HEK293T (cell line): Measurements from ENCODE around the gene MAP3K20.
A peak's percentile ranks its signal among the peaks of the same experiment; 100 is the strongest.

ENCODE experiments used
- CTCF ChIA-PET: fragments of 350-600 bp; formaldehyde crosslinking; extraction: SDS; loops from one replicate; lab custom pipeline; 2021; ENCODE audit warnings: antibody characterized with exemption, inconsistent platforms; lab: Yijun Ruan, JAX
- POLR2A ChIA-PET: fragments of 350-600 bp; formaldehyde crosslinking; extraction: SDS; loops from one replicate; lab custom pipeline; 2020; ENCODE audit warnings: antibody characterized with exemption, inconsistent platforms; lab: Yijun Ruan, JAX
- DNase-seq: peaks from one replicate; pipeline ENCODE4 v3.0.0; 2012; ENCODE audit warnings: mixed read lengths; ENCODE audit errors: extremely low spot score
- ARNT ChIP-seq: fragments of 450-650 bp; IDR thresholded peaks from 2 replicates; pipeline ENCODE4 v1.6.1; 2017; ENCODE audit warnings: mild to moderate bottlenecking
- BHLHE40 ChIP-seq: fragments of 450-650 bp; IDR thresholded peaks from 2 replicates; pipeline ENCODE4 v1.6.1; 2016; ENCODE audit warnings: mild to moderate bottlenecking, moderate library complexity, borderline replicate concordance
- CTBP1 ChIP-seq: fragments of 450-650 bp; IDR thresholded peaks from 2 replicates; pipeline ENCODE4 v1.6.1; 2016; ENCODE audit warnings: borderline replicate concordance
- ELF4 ChIP-seq: fragments of 450-650 bp; IDR thresholded peaks from 2 replicates; pipeline ENCODE4 v1.6.1; 2017; ENCODE audit warnings: antibody characterized with exemption
- FOXA1 ChIP-seq: fragments of 450-650 bp; IDR thresholded peaks from 2 replicates; pipeline ENCODE4 v1.6.1; 2016; ENCODE audit warnings: mild to moderate bottlenecking
- FOXK2 ChIP-seq: fragments of 450-650 bp; IDR thresholded peaks from 2 replicates; pipeline ENCODE4 v1.6.1; 2016; ENCODE audit warnings: mild to moderate bottlenecking
- FOXM1 ChIP-seq: fragments of 450-650 bp; IDR thresholded peaks from 2 replicates; pipeline ENCODE4 v1.6.1; 2017; ENCODE audit warnings: mild to moderate bottlenecking, borderline replicate concordance
- HDGF ChIP-seq: fragments of 450-650 bp; IDR thresholded peaks from 2 replicates; pipeline ENCODE4 v1.6.1; 2017; ENCODE audit warnings: antibody characterized with exemption, borderline replicate concordance
- L3MBTL2 ChIP-seq: fragments of 450-650 bp; conservative IDR thresholded peaks from 2 replicates; pipeline ENCODE4 v1.6.1; 2016; ENCODE audit warnings: mild to moderate bottlenecking
- LEF1 ChIP-seq: fragments of 450-650 bp; IDR thresholded peaks from 2 replicates; pipeline ENCODE4 v1.6.1; 2017; ENCODE audit warnings: mild to moderate bottlenecking, borderline replicate concordance
- NFRKB ChIP-seq: fragments of 450-650 bp; IDR thresholded peaks from 2 replicates; pipeline ENCODE4 v1.6.1; 2016; ENCODE audit warnings: mild to moderate bottlenecking, moderate library complexity
- SP1 ChIP-seq: fragments of 450-650 bp; IDR thresholded peaks from 2 replicates; pipeline ENCODE4 v1.6.1; 2017
- SUZ12 ChIP-seq: fragments of 450-650 bp; IDR thresholded peaks from 2 replicates; pipeline ENCODE4 v1.6.1; 2016; ENCODE audit warnings: mild to moderate bottlenecking
- TARDBP ChIP-seq: fragments of 450-650 bp; IDR thresholded peaks from 2 replicates; pipeline ENCODE4 v1.6.1; 2016
- ZNF384 ChIP-seq: fragments of 450-650 bp; IDR thresholded peaks from 2 replicates; pipeline ENCODE4 v1.6.1; 2016
- TF ChIP-seq, protein P1 (sequence below): fragments of 450-650 bp; IDR thresholded peaks from 2 replicates; pipeline ENCODE4 v1.6.1; 2016

The MAP3K20 gene

DNA sequence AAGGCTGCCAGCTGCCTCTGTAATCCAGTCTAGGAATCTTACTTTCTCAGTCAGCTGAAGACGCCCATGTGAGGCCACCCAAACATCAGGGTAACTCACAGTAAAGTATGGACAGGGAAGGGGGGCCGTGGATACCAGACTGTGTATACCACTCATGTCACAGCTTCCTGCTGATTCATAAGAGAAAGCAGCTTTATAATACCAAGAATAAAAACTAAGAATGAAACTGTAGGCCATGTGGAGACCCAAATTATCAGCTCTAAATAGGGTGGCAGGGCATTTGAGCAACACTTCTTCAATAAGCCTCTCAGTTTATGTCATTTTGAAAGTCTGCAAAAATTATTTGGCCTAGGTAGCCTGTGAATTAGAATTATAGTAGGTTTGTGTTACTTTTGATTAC is 164.0 kb downstream of the MAP3K20 start:
- CTCF ChIA-PET: no interaction called here
- DNase-seq: no peak
- POLR2A ChIA-PET: no interaction called here
- TF ChIP-seq L3MBTL2: no peak
- no peak for TF ChIP-seq ARNT
- TF ChIP-seq FOXM1: no peak
- TF ChIP-seq FOXA1: no peak
- TF ChIP-seq ZNF384: no peak

DNA sequence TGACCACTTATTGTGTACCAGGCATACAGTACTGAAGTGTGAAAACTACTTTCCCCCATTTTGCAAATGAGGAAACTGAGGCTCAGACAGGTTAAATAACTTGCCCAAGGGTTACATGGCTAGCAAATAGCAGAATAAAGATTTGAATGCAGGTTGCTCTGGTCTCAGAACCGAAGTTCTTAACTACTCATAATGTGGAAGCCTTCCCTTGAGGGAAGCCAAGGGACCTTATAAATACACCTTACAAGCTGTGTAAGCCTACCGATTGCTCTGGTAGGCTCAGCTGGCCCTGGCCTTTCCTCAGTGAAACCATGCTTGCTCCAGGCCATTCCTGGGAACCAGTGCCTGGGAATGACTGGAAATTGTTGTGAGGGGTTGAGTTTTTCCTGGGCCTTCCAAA is 164.4 kb downstream of the MAP3K20 start:
- ChIA-PET CTCF (no interaction called here), POLR2A (no interaction called here)
- TF ChIP-seq FOXA1 (no peak), BHLHE40 (no peak), ARNT (no peak), L3MBTL2 (no peak), LEF1 (no peak), NFRKB (no peak), SUZ12 (no peak)
- DNase-seq: no peak

DNA sequence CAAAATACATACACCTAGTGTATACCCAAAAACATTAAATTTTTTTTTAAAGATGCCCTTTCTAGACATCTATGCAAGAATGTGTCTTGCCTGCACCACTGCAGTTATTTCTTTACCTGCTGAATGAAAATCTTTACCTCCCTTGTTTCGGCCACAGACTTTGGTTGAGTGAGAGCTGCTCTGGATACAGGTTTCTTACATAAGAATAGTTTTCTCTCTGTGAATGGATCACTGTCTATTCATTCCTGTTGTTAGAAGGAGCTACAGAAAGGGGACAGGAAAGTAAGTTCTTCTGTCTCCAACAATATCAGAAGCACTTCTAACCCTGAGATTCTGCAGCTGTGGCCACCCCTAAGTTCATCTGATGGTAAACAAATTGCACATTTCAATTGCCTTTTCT is 166.0 kb downstream of the MAP3K20 start:
- CTCF ChIA-PET: no interaction called here
- no peak for TF ChIP-seq ARNT
- no peak for TF ChIP-seq SUZ12
- no peak for TF ChIP-seq SP1
- no peak for TF ChIP-seq L3MBTL2
- no peak for TF ChIP-seq LEF1
- no peak for TF ChIP-seq FOXK2
- TF ChIP-seq TARDBP: no peak
- TF ChIP-seq, protein P1, sequence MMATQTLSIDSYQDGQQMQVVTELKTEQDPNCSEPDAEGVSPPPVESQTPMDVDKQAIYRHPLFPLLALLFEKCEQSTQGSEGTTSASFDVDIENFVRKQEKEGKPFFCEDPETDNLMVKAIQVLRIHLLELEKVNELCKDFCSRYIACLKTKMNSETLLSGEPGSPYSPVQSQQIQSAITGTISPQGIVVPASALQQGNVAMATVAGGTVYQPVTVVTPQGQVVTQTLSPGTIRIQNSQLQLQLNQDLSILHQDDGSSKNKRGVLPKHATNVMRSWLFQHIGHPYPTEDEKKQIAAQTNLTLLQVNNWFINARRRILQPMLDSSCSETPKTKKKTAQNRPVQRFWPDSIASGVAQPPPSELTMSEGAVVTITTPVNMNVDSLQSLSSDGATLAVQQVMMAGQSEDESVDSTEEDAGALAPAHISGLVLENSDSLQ: no peak
- no peak for TF ChIP-seq FOXM1
- no peak for TF ChIP-seq BHLHE40
- no peak for TF ChIP-seq FOXA1
- no peak for TF ChIP-seq ELF4
- TF ChIP-seq HDGF: no peak
- TF ChIP-seq NFRKB: no peak
- TF ChIP-seq CTBP1: no peak
- POLR2A ChIA-PET: no interaction called here
- no peak for DNase-seq

DNA sequence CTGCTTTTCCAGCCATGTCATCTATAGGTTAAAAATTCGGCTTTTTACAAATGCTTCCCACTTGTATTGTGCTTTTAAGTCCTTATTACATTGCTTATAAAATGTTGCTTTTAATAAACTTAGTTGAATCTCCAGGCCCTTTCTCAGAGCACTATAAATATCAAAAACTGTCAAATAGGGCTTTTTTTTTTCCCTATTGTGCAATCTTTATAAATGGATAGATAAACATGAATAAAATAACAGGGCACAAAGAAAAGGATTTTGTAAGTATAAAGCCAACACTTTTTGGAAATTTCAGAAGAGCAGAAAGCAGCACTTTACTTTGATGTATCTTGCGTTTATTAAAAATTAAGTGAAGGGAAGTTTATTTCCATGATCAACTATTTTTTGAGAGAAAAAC is 171.5 kb downstream of the MAP3K20 start:
- CTCF ChIA-PET: no interaction called here
- no peak for DNase-seq
- POLR2A ChIA-PET: no interaction called here
- no peak for TF ChIP-seq L3MBTL2
- no peak for TF ChIP-seq ARNT
- no peak for TF ChIP-seq FOXK2
- TF ChIP-seq, protein P1: no peak
- TF ChIP-seq FOXM1: no peak
- TF ChIP-seq NFRKB: no peak
- no peak for TF ChIP-seq SUZ12
- TF ChIP-seq ZNF384: no peak

DNA sequence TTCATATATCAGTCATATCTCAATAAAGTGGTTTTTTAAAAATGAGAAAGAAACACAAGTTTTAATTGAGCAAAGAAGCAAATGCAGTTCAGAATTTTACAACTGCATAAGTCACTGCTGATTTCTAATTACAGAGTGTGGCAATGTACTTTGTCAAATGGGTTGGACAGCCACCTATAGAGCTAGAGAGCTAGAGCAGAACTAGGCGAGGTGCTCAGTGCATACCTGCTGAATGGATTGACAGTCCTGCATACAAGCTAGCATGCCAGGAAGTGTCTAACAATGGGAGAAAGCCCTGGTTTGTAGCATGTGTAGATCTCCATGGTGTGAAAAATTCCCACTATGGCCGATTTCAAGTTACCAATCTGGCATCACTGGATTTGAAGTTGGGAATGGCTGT is 172.7 kb downstream of the MAP3K20 start:
- no peak for DNase-seq
- no peak for TF ChIP-seq FOXK2
- TF ChIP-seq SUZ12: no peak
- TF ChIP-seq ARNT: no peak
- no peak for TF ChIP-seq NFRKB
- TF ChIP-seq ELF4: no peak
- TF ChIP-seq SP1: no peak
- TF ChIP-seq FOXM1: no peak
- TF ChIP-seq LEF1: no peak
- ChIA-PET POLR2A (interaction anchor here (1.4 kb wide), 1 partner anchor 16 kb away, joined by 3 read pairs; no protein-coding TSS in a partner anchor), CTCF (no interaction called here)

DNA sequence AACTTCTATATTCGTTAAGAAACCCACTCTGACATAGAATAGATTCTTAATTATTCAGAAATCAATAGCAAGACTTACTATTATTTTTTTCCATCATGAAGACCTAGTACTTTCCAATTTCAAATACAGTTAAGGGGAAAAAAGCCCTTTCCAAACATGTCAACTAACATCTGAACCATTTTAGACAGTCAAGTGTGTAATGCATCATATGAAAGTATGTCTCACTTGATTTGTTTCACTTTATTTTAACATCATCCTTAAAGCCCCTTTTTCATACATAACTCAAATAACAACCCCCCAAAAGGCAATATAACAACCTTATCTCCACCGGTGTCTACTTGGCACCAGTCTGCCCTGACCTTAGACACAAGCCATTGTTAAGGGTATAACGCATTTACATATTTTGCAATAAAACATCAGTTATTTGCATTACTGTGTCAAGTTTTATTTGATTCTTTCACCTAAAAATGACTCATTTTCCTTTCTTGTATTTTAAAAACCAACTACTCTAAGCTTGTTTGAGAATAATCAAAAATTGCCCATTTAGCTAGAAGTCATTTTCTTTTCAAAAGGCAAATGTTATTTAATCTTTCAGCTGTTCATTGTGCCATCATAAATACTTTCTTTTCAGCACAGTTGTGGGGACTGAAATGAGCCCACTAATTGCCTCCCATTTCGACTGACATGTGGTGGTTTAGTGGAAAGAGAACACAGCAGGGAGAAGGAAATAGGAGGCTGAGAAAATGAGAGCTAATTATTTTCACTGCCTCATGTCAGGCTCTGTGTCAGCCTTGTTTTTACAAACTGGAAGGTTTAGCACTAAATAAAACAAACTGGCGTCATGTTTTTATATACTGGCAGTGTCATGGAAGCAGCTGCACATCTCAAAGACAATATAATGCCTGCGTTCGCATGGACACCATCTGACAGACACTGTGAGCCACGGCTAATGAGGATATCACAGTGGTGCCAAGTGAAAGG is 174.3 kb downstream of the MAP3K20 start:
- ChIA-PET CTCF (interaction anchor here (1.2 kb wide), 1 partner anchor 18 kb away, joined by 8 read pairs; no protein-coding TSS in a partner anchor), POLR2A (interaction anchor here (1.4 kb wide), 1 partner anchor 18 kb away, joined by 3 read pairs; no protein-coding TSS in a partner anchor)
- TF ChIP-seq NFRKB: no peak
- TF ChIP-seq, protein P1: peak; percentile 60
- DNase-seq: no peak

DNA sequence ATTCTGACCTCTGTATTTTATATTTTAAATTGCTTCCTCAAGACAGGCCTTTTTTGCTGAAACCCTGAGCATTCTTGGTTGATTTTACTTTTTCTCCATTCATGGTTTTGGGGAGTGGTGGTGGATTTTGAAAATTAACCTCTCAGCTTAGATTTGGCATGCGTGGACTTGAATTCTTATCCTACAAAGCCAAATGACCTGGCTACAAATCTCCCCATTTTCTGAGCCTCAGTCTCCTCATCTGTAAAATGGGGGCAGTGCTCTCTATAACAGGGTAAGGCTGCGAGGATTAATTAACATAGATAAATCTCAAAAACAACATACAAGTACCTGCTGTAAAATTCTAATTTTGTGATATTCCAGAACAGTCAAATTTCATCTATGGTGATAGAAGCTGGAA is 175.6 kb downstream of the MAP3K20 start:
- CTCF ChIA-PET: no interaction called here
- DNase-seq: no peak
- TF ChIP-seq SUZ12: no peak
- no peak for TF ChIP-seq FOXA1
- TF ChIP-seq NFRKB: no peak
- no peak for TF ChIP-seq TARDBP
- TF ChIP-seq L3MBTL2: no peak
- TF ChIP-seq ARNT: no peak
- no peak for TF ChIP-seq BHLHE40
- no peak for TF ChIP-seq CTBP1
- TF ChIP-seq FOXK2: no peak
- TF ChIP-seq ELF4: no peak
- TF ChIP-seq HDGF: no peak
- TF ChIP-seq LEF1: no peak
- POLR2A ChIA-PET: no interaction called here
